Ovary (tissue), 9 donors: Measurements from ENCODE around the gene ATP13A3. TPM values are rescaled to one million over a fixed set of nuclear protein-coding genes. Genes with fewer than 3 reads are reported as not detected.
"Not testable (repeated sequence)": the region's sequence is repeated elsewhere in the genome, so short reads cannot be mapped to it uniquely, and the experiment has no call there.

Source experiments
- DNase-seq, 5 donors: peaks; one replicate each; pipeline ENCODE4 v3.0.0-alpha.2; 2019 to 2020
- H3K27ac ChIP-seq, 2 donors: fragments of 200-600 bp; one replicate each; pipeline versions ENCODE4 v1.5.1 to v1.8.0; 2019 to 2022
- H3K27me3 ChIP-seq: fragments of 200-600 bp; one replicate; pipeline ENCODE4 v1.8.0; 2022
- H3K36me3 ChIP-seq: fragments of 200-600 bp; sonication (generic); one replicate; pipeline ENCODE4 v1.5.1; 2019
- H3K4me1 ChIP-seq: one replicate; pipeline ENCODE4 v1.8.1; 2013; ENCODE audit warnings: mild to moderate bottlenecking, moderate library complexity; ENCODE audit not compliant: insufficient read depth
- H3K4me3 ChIP-seq: fragments of 200-600 bp; sonication (generic); one replicate; pipeline ENCODE4 v1.5.1; 2017
- H3K9me3 ChIP-seq, 2 donors: fragments of 200-600 bp in 1 of 2; sonication (generic) in 1 of 2; one replicate each; pipeline versions ENCODE4 v1.5.1 to v1.8.1; 2013 to 2019; ENCODE audit warnings: mild to moderate bottlenecking in 1 of 2, moderate library complexity in 1 of 2
- EP300 ChIP-seq: sonication (generic); formaldehyde crosslinking; IDR thresholded peaks from one replicate; pipeline ENCODE4 v1.6.1; 2017; ENCODE audit warnings: antibody characterized with exemption
- POLR2A ChIP-seq: fragments of 450-650 bp; IDR thresholded peaks from one replicate; pipeline ENCODE4 v1.6.1; 2017; ENCODE audit warnings: antibody characterized with exemption, mild to moderate bottlenecking, moderate library complexity
- WGBS, 3 donors: extraction: QIAGEN DNeasy Blood & Tissue Kit in 1 of 3; methylation state at CpG; one replicate each; pipeline versions ENCODE4 v1.1.5 to v1.1.7; 2013 to 2017; 5-methylcytosine and 5-hydroxymethylcytosine counted together
- intact Hi-C, 4 donors: fragments of 100-400 bp; cut with DNase I; formaldehyde crosslinking; loops; one replicate each; pipeline versions ENCODE4 v1.11.0 to v1.15.1; 2022 to 2023
- polyA plus RNA-seq, 2 donors: library from polyadenylated mRNA; stranded (reverse); fragments of 200-250 nt in 1 of 2; fragments of 350-450 nt in 1 of 2; fragmentation: Illumina TruSeq in 1 of 2; extraction: RNeasy Lipid Tissue Mini Kit (QIAGEN cat#74804) in 1 of 2; gene quantifications; one replicate each; pipeline ENCODE4 v1.2.3, GENCODE V29; 2013 to 2014
- total RNA-seq, 7 donors: library from RNA; depleted of rRNA in 2 of 7; stranded (reverse); fragments of >200 nt in 2 of 7; fragmentation: NEBNext Ultra II Directional in 3 of 7; extraction: Animal tissue kit (Norgen Biotek cat#: 25700) in 3 of 7; gene quantifications; one replicate each; pipeline versions ENCODE4 v1.1.0 to v1.2.4, GENCODE V29; 2016 to 2023
- TF ChIP-seq, protein P1 (sequence below), 3 donors: fragments of 450-650 bp in 2 of 3; fragments of 200-600 bp in 1 of 3; IDR thresholded peaks; one replicate each; pipeline versions ENCODE4 v1.5.1 to v1.8.0; 2016 to 2022; ENCODE audit warnings: antibody characterized with exemption in 3 of 3, mild to moderate bottlenecking in 1 of 3
- donor health status: DM: no; HTN: no; CAD: no; lungs with moderate emphysema.
- donor health status: DM: no; HTN: no; CAD: no.
- donor health status: Bipolar disorder and iron deficiency.
- donor health status: DM: yes; HTN: yes; CAD: no.
- donor health status: DM: no; HTN: no; CAD: no.
- donor health status: DM: yes; HTN: yes; CAD: no.

Gene ATP13A3
- total and polyA plus RNA-seq, 9 donors, result 13.7 to 101 (median 52.4) TPM

- Histone ChIP-seq H3K36me3 (no peaks in the 10 kb centered on the region), H3K27ac (no peak overlapping the region), H3K4me1 (no peaks in the 10 kb centered on the region), H3K9me3 (no peaks in the 10 kb centered on the region), H3K4me3 (no peak overlapping the region), H3K27me3 (no peaks in the 10 kb centered on the region)
- intact Hi-C loops, result no loop called here
- WGBS, 3 donors, result 71 to 80% (median 78%) methylated on average over 7 of the region's 7 CpGs
- no peak for TF ChIP-seq POLR2A
- TF ChIP-seq EP300, result no peak
- TF ChIP-seq, protein P1, sequence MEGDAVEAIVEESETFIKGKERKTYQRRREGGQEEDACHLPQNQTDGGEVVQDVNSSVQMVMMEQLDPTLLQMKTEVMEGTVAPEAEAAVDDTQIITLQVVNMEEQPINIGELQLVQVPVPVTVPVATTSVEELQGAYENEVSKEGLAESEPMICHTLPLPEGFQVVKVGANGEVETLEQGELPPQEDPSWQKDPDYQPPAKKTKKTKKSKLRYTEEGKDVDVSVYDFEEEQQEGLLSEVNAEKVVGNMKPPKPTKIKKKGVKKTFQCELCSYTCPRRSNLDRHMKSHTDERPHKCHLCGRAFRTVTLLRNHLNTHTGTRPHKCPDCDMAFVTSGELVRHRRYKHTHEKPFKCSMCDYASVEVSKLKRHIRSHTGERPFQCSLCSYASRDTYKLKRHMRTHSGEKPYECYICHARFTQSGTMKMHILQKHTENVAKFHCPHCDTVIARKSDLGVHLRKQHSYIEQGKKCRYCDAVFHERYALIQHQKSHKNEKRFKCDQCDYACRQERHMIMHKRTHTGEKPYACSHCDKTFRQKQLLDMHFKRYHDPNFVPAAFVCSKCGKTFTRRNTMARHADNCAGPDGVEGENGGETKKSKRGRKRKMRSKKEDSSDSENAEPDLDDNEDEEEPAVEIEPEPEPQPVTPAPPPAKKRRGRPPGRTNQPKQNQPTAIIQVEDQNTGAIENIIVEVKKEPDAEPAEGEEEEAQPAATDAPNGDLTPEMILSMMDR (IDR thresholded peaks at IDR 0.05), result no peak
- DNase-seq, result no peak
Observed at GRCh38 chr3:194496217-194496919, 9.6 kb upstream of the ATP13A3 start.

DNA sequence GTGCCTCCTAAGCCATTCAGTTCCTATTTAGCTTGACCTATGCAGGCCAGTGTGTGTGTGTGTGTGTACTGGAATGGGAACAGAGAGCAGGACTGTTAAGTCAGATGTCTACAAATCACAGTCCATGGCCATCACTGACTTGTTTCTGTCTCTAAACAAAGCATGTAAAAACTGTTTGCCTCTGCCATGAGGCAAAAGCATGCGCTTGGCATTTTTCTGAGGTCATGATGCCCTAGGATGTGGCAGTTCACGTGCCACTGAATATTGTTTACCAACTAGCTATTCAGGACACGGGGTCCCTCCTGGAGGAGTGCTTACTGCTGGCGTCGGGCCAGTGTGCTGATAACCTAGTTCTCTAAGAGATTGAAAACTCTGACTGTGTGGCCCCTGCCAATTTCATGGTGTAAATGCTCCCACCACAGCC lies 8.2 kb upstream of the ATP13A3 start:
- no peaks in the 10 kb centered on the region for H3K9me3 ChIP-seq
- WGBS, 3 donors, result 45 to 66% (median 55%) methylated on average over 5 of the region's 5 CpGs
- intact Hi-C loops, result no loop called here
- no peaks in the 10 kb centered on the region for H3K4me1 ChIP-seq
- H3K4me3 ChIP-seq, result no peak overlapping the region
- no peak for TF ChIP-seq EP300
- no peak overlapping the region for H3K27ac ChIP-seq
- H3K27me3 ChIP-seq, result no peaks in the 10 kb centered on the region
- H3K36me3 ChIP-seq, result no peaks in the 10 kb centered on the region
- DNase-seq, result no peak

DNA sequence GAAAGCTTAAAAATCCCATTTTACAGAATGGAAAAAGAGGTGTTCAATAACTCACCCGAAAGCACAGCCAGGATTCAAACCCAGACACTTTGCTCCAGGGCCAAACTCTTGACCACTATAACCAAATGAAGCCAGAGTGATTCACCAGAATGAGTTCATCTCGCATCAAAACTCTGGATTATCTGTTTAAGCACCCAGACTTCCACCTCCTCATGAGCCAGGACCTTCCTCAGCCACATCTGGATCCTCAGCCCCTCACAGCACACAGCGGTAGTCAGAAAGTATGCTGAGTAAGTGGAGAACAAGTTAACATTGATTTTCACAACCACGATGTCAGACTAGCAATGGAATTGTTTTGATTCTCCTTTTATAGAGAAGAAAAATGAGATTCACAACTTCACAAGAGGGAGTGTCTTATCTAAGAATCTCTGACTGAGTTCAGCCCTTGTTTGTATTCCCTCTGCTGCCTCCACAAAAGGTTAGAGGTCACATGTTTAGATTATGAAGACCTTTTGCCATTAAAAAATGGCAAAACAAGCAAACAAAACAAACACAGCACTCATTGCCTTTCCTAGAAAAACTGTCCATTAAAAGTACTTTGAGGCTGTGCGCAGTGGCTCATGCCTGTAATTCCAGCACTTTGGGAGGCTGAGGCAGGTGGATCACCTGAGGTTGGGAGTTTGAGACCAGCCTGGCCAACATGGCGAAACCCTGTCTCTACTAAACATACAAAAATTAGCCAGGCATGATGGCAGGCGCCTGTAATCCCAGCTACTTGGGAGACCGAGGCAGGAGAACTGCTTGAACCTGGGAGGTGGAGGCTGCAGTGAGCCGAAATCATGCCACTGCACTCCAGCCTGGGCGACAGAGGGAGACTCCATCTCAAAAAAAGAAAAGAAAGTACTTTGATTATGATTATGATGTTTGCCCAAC lies 7.5 kb upstream of the ATP13A3 start:
- intact Hi-C loops, H3K9me3 ChIP-seq: not testable (repeated sequence)

DNA sequence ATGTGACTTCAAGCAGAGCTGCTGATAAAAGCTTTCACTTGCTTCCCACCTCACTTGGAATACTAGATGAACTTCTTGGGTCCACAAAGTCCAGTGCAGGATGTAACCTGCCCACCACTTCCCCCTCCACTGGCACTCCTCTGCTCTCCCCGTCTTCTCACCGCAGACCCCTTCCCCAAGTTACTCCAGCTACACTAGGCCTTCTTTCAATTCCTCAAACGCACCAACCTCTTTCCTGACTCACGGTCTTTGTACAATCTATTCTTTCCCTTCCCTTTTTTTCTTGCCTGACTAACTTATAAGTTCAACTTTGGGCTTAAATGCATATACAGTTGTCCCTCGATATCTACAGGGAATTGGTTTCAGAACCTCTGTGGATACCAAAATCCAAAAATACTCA lies 5.2 kb upstream of the ATP13A3 start:
- WGBS, 3 donors, result 93 to 97% (median 95%) methylated on average over 5 of the region's 5 CpGs
- Histone ChIP-seq H3K27me3 (no peaks in the 10 kb centered on the region), H3K27ac (no peak overlapping the region), H3K9me3 (no peaks in the 10 kb centered on the region), H3K36me3 (no peaks in the 10 kb centered on the region), H3K4me3 (no peak overlapping the region), H3K4me1 (peaks cover 5% of the 10 kb centered on the region)
- no peak for DNase-seq
- intact Hi-C loops, result no loop called here
- no peak for TF ChIP-seq EP300
- TF ChIP-seq, protein P1 (IDR thresholded peaks at IDR 0.05), result no peak
- TF ChIP-seq POLR2A, result no peak

More for the DNA sequence above, 7.5 kb upstream of the ATP13A3 start:
- not testable (repeated sequence) for H3K27me3 ChIP-seq, H3K4me1 ChIP-seq, H3K27ac ChIP-seq, H3K36me3 ChIP-seq, DNase-seq, H3K4me3 ChIP-seq
- WGBS, 3 donors, result 73 to 75% (median 75%) methylated on average over 10 of the region's 10 CpGs

DNA sequence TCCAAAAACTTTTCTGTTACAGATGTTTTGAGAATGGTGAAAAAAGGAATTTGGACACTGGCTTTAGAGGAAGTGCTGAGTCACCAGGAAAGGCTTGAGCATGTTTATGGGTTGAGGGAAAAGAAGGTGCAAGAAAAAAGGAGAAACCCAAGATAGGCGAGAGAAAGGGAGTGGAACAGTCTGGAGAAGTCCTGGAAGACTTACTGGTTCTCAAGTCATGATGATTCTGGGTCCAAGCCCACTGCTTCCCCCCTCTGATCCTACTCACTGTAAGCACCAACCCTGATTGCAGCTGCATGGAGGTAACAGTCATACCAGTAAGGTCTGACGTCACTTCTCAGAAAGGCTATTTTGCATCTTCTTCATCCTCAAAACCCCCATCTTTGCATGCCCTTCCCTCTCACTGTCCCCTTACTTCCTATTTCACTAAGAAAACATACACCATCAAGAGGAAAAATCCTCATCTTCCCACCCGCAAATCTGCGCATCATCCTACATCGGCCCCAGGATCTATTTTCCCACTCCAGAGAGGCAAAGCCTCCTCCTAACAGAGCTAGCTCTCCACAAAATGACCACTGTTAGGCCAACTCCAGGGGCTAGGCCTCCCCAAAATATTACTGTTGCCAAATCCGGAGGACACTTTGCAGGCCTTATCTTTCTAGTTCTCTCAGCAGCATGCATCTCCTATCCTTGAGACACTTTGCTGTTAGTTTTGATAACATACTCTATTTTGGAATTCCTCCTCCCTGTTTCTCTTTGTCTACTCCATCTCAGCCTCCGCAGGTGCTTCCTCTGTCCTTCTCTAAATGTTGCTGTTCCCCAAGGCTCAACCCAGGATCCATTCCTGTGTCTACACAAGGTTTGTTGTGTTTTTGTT lies 3.2 kb upstream of the ATP13A3 start:
- Histone ChIP-seq H3K9me3 (no peaks in the 10 kb centered on the region), H3K36me3 (no peaks in the 10 kb centered on the region), H3K27me3 (no peaks in the 10 kb centered on the region), H3K4me3 (no peak overlapping the region), H3K4me1 (peaks cover 9% of the 10 kb centered on the region), H3K27ac (no peak overlapping the region)
- DNase-seq, result no peak
- intact Hi-C loops, result loop anchor here in 2 of 4 donors (5.0 to 10.0 kb wide), 3 partner anchors 92 to 765 kb away; no protein-coding TSS in a partner anchor
- WGBS, 3 donors, result 74 to 77% (median 77%) methylated on average over 7 of the region's 7 CpGs
- TF ChIP-seq, protein P1 (IDR thresholded peaks at IDR 0.05), result no peak
- TF ChIP-seq POLR2A (no peak), EP300 (no peak)
